Activated CD4-positive, alpha-beta T cell treated with anti-CD3 and anti-CD28 coated beads, Interleukin-2, amount 50 U/mL, for 4 hours (primary cell): ENCODE results near the gene DHODH.
"Not testable (repeated sequence)": the region's sequence is repeated elsewhere in the genome, so short reads cannot be mapped to it uniquely, and the experiment has no call there.

Source experiments
- DNase-seq, 2 experiments: peaks; one replicate each; pipeline ENCODE4 v3.0.0-alpha.2; 2020

DHODH gene

DNA sequence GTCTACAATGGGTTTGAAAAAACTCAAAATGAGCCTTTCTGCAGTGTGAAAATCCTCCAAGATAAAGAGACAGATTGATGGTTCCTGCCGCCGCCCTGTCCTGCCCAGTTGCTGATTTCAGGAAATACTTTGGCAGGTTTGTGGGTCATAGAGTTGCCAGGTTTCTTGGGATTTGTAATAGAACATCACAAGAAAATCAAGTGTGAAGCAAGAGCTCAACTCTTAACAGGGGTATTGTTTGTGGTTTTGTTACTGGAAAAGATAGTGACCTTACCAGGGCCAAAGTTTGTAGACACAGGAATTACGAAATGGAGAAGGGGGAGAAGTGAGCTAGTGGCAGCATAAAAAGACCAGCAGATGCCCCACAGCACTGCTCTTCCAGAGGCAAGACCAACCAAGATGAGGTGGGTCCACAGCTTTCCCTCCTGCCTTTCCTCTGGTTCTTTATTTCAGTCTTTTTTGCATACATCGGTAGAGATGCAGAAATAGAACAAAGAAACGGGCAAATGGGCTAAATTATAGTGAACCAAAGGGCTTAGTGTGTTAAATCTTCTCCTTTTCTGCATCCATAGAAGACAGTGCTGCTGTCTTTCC, 45.8 kb downstream of the DHODH start, which contains the start of gene HP:
HP (plus strand) TSS at position 252 of the 594 bp plus-strand sequence; CDS start at position 400, 148 bp downstream.
- DNase-seq = not testable (repeated sequence)

DNA sequence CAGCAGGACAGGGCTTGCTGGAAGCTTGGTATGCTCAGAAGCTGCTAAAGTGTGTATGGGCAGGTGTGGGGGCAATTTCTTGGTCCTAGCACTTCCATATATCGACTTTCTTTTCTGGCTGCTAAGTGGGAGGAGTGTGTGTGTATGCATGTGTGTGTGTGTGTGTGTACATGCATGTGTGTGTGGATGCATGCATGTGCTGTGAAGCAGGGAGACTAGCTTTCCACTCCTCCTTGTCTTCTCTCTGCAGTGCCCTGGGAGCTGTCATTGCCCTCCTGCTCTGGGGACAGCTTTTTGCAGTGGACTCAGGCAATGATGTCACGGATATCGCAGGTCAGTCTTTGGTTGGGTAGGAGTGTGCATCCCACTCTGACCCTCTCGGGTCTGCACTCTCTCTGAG, 47.4 kb downstream of the DHODH start:
- no peak for DNase-seq

- not testable (repeated sequence) for DNase-seq
Observed at GRCh38 chr16:72057313-72057712, 48.8 kb downstream of the DHODH start.

DNA sequence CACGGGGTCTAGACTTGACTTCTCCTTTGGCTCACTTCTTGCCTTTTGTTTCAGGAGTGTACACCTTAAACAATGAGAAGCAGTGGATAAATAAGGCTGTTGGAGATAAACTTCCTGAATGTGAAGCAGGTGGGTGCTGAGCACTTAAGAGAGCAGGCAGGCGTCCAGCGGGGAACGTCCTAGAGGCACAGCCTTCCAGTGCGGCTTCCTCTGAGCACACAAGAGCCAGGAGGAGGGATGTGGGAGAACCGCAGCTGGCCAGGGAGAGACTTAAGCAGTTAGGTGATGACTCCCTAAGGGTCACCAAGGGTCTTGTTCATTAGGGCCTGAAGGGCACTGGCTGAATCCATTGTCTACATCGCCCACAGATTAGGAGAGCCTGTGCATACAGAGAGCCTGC, 50.5 kb downstream of the DHODH start:
- DNase-seq = not testable (repeated sequence)

DNA sequence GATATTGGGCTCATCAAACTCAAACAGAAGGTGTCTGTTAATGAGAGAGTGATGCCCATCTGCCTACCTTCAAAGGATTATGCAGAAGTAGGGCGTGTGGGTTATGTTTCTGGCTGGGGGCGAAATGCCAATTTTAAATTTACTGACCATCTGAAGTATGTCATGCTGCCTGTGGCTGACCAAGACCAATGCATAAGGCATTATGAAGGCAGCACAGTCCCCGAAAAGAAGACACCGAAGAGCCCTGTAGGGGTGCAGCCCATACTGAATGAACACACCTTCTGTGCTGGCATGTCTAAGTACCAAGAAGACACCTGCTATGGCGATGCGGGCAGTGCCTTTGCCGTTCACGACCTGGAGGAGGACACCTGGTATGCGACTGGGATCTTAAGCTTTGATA, 51.9 kb downstream of the DHODH start:
- DNase-seq = no peak

DNA sequence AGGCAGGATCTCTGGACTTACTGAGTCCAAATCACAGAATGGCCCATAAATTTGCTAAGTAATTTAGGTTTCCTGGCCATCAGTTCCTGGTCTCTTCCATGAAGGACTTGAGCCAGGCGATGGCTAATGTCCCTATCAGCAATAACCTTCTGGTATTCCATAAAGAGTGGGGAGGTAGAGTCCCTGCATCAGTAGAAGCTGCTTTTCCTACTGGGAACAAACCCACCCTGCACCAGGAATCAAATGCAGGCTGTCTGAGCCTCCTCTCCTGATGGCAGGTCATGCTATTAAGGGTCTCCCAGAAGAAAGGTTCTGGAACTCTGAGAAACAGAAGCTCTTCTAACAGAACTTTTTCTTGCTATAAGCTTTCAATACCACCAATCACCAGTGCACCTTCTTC, 53.0 kb downstream of the DHODH start:
- no peak for DNase-seq

- no peak for DNase-seq
Observed at GRCh38 chr16:72064361-72064894, 55.9 kb downstream of the DHODH start.

DNA sequence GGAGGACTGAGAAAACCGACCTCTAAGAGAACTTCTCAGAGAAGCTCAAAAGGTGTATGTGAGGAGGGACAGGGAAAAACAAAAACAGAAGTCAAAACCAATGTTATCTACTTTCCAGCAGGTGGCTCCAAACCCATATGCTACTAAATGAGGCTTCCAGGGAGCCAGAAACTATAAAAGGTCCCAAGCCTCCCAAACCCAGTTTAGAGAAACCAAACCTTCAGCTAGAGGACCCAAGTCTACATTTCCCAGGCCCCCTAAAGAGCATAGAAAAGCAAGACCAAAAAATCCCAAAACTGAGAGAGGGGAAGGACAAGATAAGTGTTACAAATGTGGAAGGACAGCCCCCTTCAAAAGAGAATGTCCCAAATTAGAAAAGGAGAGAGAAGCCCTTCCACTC, 58.2 kb downstream of the DHODH start:
- DNase-seq = no peak

DNA sequence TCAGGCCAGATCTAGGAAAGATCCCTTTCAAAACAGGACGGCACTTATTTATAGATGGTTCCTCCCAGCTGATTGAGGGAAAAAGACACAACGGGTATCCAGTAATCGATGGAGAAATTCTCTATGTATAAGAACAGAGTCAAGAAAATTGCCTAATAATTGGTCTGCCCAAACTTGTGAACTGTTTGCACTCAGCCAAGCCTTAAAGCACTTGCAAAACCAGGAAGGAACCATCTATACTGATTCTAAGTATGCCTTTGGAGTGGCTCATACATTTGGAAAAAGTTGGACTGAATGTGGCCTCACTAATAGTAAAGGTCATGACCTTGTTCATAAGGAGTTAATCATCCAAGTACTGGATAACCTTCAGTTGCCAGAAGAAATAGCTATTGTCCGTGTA, 60.4 kb downstream of the DHODH start:
- DNase-seq = no peak

DNA sequence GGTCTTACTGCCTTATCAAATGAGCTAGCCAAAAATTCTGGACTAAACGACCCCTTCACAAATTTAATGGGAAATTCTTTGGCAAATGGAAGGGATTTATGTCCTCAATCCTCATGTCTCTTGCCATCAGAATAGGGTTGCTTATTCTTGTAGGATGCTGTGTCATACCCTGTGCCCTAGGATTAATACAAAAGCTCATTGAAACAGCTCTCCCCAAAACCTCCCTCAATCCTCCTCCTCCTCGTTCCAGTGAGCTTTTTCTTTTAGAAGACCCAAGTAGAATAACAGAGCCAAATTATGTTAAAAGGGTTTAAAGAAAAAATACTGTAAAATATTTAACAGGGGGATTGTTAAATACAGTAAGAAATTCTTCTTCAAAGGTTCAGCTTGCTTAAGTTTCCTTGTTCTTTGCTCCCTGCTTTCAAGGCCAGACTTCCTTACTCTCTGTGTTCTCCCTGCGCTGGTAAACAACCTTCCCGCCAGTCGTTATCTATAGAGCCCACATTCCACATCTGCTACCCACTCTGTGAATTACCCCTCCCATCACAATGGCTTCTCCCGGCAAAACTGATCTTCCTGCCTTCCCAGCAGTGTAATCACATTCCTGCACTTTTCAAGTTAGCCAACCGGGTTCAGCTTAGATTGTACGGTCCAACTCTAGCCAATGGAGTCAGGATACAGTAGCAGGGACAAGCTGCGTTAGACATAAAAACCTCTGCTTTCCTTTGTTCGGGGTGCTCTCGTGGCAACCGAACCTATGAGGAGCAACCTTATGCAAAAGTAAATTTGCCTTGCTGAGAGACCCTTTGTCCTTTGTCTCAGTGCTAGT, 64.2 kb downstream of the DHODH start:
- no peak for DNase-seq

GRCh38 chr16:72073560-72074230, 65.2 kb downstream of the DHODH start:
- DNase-seq = no peak

DNA sequence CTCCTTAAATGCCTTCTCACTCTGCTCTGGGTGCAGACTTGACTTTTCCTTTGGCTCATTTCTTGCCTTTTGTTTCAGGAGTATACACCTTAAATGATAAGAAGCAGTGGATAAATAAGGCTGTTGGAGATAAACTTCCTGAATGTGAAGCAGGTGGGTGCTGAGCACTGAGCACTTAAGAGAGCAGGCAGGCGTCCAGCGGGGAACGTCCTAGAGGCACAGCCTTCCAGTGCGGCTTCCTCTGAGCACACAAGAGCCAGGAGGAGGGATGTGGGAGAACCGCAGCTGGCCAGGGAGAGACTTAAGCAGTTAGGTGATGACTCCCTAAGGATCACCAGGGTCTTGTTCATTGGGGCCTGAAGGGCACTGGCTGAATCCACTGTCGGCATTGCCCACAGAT, 66.5 kb downstream of the DHODH start:
- not testable (repeated sequence) for DNase-seq
